ENCODE results near the gene ZBTB8OS.

DNA sequence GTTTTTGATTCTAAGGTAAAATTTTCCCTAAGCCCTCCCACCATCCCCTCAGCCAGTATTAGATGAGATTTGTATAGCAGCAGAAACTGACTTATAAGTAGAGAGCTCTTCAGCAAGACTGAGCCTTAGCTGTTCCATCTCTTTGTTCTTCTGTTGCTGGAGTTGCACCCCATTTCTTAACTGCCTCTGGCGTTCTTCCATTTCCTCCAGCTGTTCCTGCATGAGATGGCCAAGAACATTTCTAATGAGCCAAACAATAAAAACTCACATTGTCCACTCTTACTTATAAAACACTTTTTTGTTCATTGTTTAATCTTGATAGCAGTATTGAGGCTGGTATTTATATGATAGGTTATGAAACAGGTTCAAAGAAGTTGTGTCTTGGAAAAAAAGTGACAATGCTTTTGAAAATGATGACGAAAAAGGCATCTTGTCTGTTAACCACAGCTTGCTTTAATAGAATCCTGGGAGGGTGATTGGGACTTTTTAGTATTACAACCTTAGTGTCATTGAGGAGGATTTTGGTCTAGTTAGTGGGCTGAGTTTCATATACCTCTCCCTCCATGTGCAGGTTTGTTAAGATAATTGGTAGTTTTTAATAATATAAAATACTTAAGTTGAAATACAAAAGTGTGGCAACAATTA is 33.9 kb upstream of the ZBTB8OS start:
- TF ChIP-seq, protein P1, sequence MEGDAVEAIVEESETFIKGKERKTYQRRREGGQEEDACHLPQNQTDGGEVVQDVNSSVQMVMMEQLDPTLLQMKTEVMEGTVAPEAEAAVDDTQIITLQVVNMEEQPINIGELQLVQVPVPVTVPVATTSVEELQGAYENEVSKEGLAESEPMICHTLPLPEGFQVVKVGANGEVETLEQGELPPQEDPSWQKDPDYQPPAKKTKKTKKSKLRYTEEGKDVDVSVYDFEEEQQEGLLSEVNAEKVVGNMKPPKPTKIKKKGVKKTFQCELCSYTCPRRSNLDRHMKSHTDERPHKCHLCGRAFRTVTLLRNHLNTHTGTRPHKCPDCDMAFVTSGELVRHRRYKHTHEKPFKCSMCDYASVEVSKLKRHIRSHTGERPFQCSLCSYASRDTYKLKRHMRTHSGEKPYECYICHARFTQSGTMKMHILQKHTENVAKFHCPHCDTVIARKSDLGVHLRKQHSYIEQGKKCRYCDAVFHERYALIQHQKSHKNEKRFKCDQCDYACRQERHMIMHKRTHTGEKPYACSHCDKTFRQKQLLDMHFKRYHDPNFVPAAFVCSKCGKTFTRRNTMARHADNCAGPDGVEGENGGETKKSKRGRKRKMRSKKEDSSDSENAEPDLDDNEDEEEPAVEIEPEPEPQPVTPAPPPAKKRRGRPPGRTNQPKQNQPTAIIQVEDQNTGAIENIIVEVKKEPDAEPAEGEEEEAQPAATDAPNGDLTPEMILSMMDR (IDR thresholded peaks at IDR 0.05), result no peak
- no peak for TF ChIP-seq POLR2A (IDR thresholded peaks at IDR 0.05)
